Liver (tissue), 3 donors: Measurements from ENCODE around the gene GMDS.

Experiments used
- ATF3 ChIP-seq: IDR thresholded peaks from 2 replicates; pipeline ENCODE4 v1.6.1; 2016; ENCODE audit warnings: antibody characterized with exemption
- CTCF ChIP-seq: fragments of 150-350 bp; IDR thresholded peaks from 2 replicates; pipeline ENCODE4 v1.5.1; 2017; ENCODE audit warnings: improper control_type of control experiment, low read depth, low read length; ENCODE audit not compliant: missing input control
- EGR1 ChIP-seq, 2 donors: IDR thresholded peaks; 2 replicates each; pipeline ENCODE4 v1.6.1; 2016 to 2018; ENCODE audit warnings: antibody characterized with exemption in 2 of 2, low read depth in 2 of 2
- FOXA1 ChIP-seq: IDR thresholded peaks from 2 replicates; pipeline ENCODE4 v1.6.1; 2016; ENCODE audit warnings: antibody characterized with exemption
- GABPA ChIP-seq, 2 donors: IDR thresholded peaks in 1 of 2; conservative IDR thresholded peaks in 1 of 2; 2 replicates each; pipeline ENCODE4 v1.6.1; 2016; ENCODE audit warnings: antibody characterized with exemption in 2 of 2, mild to moderate bottlenecking in 1 of 2, moderate library complexity in 1 of 2
- MAX ChIP-seq: IDR thresholded peaks from 2 replicates; pipeline ENCODE4 v1.6.1; 2016; ENCODE audit warnings: antibody characterized with exemption
- RAD21 ChIP-seq, 2 donors: IDR thresholded peaks; 2 replicates each; pipeline ENCODE4 v1.6.1; 2016; ENCODE audit warnings: antibody characterized with exemption in 2 of 2, mild to moderate bottlenecking in 2 of 2
- REST ChIP-seq: IDR thresholded peaks from 2 replicates; pipeline ENCODE4 v1.6.1; 2016; ENCODE audit warnings: antibody characterized with exemption, mild to moderate bottlenecking
- RXRA ChIP-seq, 2 donors: IDR thresholded peaks; 2 replicates each; pipeline ENCODE4 v1.6.1; 2017 to 2018; ENCODE audit warnings: antibody characterized with exemption in 2 of 2, mild to moderate bottlenecking in 1 of 2
- SP1 ChIP-seq: IDR thresholded peaks from 2 replicates; pipeline ENCODE4 v1.6.1; 2018; ENCODE audit warnings: antibody characterized with exemption, mild to moderate bottlenecking
- TAF1 ChIP-seq: conservative IDR thresholded peaks from 2 replicates; pipeline ENCODE4 v1.6.1; 2016; ENCODE audit warnings: antibody characterized with exemption, mild to moderate bottlenecking
- YY1 ChIP-seq: IDR thresholded peaks from 2 replicates; pipeline ENCODE4 v1.6.1; 2016; ENCODE audit warnings: antibody characterized with exemption, mild to moderate bottlenecking
- donor health status: healthy.
- donor health status: healthy.

GRCh38 chr6:1617466-1618310 lies 627.7 kb downstream of the GMDS start:
- TF ChIP-seq YY1 (no peak), CTCF (no peak), SP1 (no peak), RXRA (IDR thresholded peaks at IDR 0.05) (no peak), GABPA (IDR thresholded peaks at IDR 0.05 in 1 of 2, conservative IDR thresholded peaks at IDR 0.05 in 1 of 2) (no peak), EGR1 (IDR thresholded peaks at IDR 0.05; ENCODE audit: low read depth in 2 of 2) (no peak), TAF1 (no peak), FOXA1 (no peak), ATF3 (no peak), RAD21 (IDR thresholded peaks at IDR 0.05) (no peak), REST (no peak), MAX (no peak)
